ENCODE results near the gene RACGAP1. TPM values are rescaled to one million over a fixed set of nuclear protein-coding genes. Genes with fewer than 3 reads are reported as not detected.

The RACGAP1 gene
- total and polyA plus RNA-seq, 2 of the 8 experiments (the other 6 are each of a cell fraction or from before 2014, with no cell fraction given), result 18.0 to 66.3 TPM

- Histone ChIP-seq H4K91ac (replicated peaks; ENCODE audit: insufficient read length, low read length) (no peak overlapping the region), H4K20me1 (replicated peaks in 1 of 2; ENCODE audit: control insufficient read depth in 1 of 2, insufficient read depth in 2 of 2, low read length in 2 of 2) (no peaks in the 10 kb centered on the region), H3K27ac (ENCODE audit: low read depth, low read length) (no peak overlapping the region), H3K79me1 (ENCODE audit: low read depth, low read length) (no peaks in the 10 kb centered on the region), H3K79me2 (ENCODE audit: control insufficient read depth in 1 of 2, insufficient read depth in 2 of 2, low read length in 2 of 2) (no peaks in the 10 kb centered on the region), H4K8ac (ENCODE audit: extremely low read depth, insufficient read depth, low read length) (no peak overlapping the region), H3K9me3 (ENCODE audit: insufficient read depth in 2 of 2, low read depth in 1 of 2, low read length in 1 of 2) (no peaks in the 10 kb centered on the region), H2BK12ac (ENCODE audit: low read depth, low read length) (no peak overlapping the region; the same call in 1 of the 2 replicates), H3K23ac (ENCODE audit: insufficient read length) (no peak overlapping the region), H3K4ac (replicated peaks; ENCODE audit: insufficient read length, low read depth, low read length) (no peak overlapping the region), H2AFZ (ENCODE audit: low read length) (no peak overlapping the region), H3K9ac (replicated peaks in 1 of 4; ENCODE audit: extremely low read depth in 1 of 4, low read depth in 3 of 4, low read length in 3 of 4) (no peak overlapping the region; a peak in 1 of 7 replicates), H3K36me3 (ENCODE audit: control insufficient read depth in 2 of 4, insufficient read depth in 4 of 4, low read length in 3 of 4) (no peaks in the 10 kb centered on the region), H3K14ac (ENCODE audit: insufficient read length) (no peak overlapping the region), H3K4me2 (ENCODE audit: insufficient read depth in 1 of 2, low read depth in 2 of 2, low read length in 2 of 2) (0 out of 4 replicates have a peak overlapping the region, but pooled peaks of 1 of the 2 experiments have one; percentile 10), H3K23me2 (ENCODE audit: low read depth, low read length) (no peaks in the 10 kb centered on the region; the same call in 1 of the 2 replicates), H3K4me3 (ENCODE audit: extremely low read depth in 1 of 4, insufficient read depth in 2 of 4, low read depth in 3 of 4, low read length in 4 of 4) (no peak overlapping the region), H4K5ac (ENCODE audit: insufficient read length, low read depth, low read length) (no peak overlapping the region), H2BK20ac (ENCODE audit: low read length) (no peak overlapping the region), H3K27me3 (replicated peaks in 1 of 4; ENCODE audit: control insufficient read depth in 3 of 4, extremely low read depth in 1 of 4, insufficient read depth in 3 of 4, low read length in 3 of 4) (peaks cover 0 to 7% (median 1%) of the 10 kb centered on the region in 4 experiments; a peak in 4 of 7 replicates), H2AK5ac (ENCODE audit: low read depth, low read length) (no peak overlapping the region), H3K18ac (ENCODE audit: extremely low read depth, low read length) (no peak overlapping the region), H3K4me1 (replicated peaks in 1 of 4; ENCODE audit: control insufficient read depth in 3 of 4, insufficient read depth in 4 of 4, low read length in 3 of 4) (peaks cover 0 to 5% (median 0%) of the 10 kb centered on the region in 4 experiments; a peak in 2 of 7 replicates), H2BK15ac (ENCODE audit: low read length) (no peak overlapping the region), H2BK120ac (replicated peaks; ENCODE audit: low read depth, low read length) (no peak overlapping the region), H3K56ac (replicated peaks; ENCODE audit: insufficient read length, low read depth, low read length) (no peak overlapping the region), H2BK5ac (ENCODE audit: low read depth, low read length) (no peak overlapping the region)
- TF ChIP-seq SRF (IDR thresholded peaks at IDR 0.05; ENCODE audit: low read depth, low read length), result peak; percentile 95
- peak; percentile 25; the same call in 1 of the 2 replicates for TF ChIP-seq JUND (IDR thresholded peaks at IDR 0.05; ENCODE audit: low read length)
- peak; percentile 91 for TF ChIP-seq TEAD4 (IDR thresholded peaks at IDR 0.05; ENCODE audit: low read depth, low read length)
- TF ChIP-seq ATF2 (IDR thresholded peaks at IDR 0.05; ENCODE audit: low read length), result peak; percentile 76; the same call in 1 of the 2 replicates
- TF ChIP-seq ATF3 (IDR thresholded peaks at IDR 0.05; ENCODE audit: insufficient read depth, low read depth, low read length), result peak; percentile 82
- TF ChIP-seq ASH2L (IDR thresholded peaks at IDR 0.05; ENCODE audit: low read length), result peak; percentile 21
- no peak for TF ChIP-seq YY1 (IDR thresholded peaks at IDR 0.05; ENCODE audit: low read depth, low read length)
- TF ChIP-seq CEBPB (IDR thresholded peaks at IDR 0.05; ENCODE audit: low read depth, low read length), result peak; percentile 92
- TF ChIP-seq MAX (IDR thresholded peaks at IDR 0.05), result no peak
- WGBS, 2 experiments (ENCODE audit: extremely low coverage in 1 of 2, insufficient coverage in 1 of 2, insufficient read length in 1 of 2, insufficient replicate concordance in 2 of 2, low coverage in 1 of 2, low lambda C conversion rate in 2 of 2, missing lambda C conversion rate in 1 of 2), result 77% methylated on average over 5 of the region's 5 CpGs; no CpG with 5 or more reads in 1 of the 2 experiments
- ChIA-PET POLR2A (ENCODE audit: partially characterized antibody) (interaction anchor here (0.6 to 2.3 kb wide), 6 partner anchors 8 to 329 kb away, joined by 3 to 8 read pairs (median 5); partner anchors contain the start of gene SMARCD1), CTCF (ENCODE audit: partially characterized antibody) (interaction anchor here (0.5 to 22.8 kb wide), 13 partner anchors 5 to 300 kb away, joined by 3 to 420 read pairs (median 5); partner anchors contain the start of genes AQP6 and ASIC1)
- DNase-seq (ENCODE audit: low read depth in 1 of 2, low spot score in 2 of 2) (no peak), FAIRE-seq (no peak)
Observed at GRCh38 chr12:50066402-50066801, 41.1 kb upstream of the RACGAP1 start.
